Heart left ventricle (tissue), 16 donors: ENCODE measurements around the gene DCN. TPM values are rescaled to one million over a fixed set of nuclear protein-coding genes. Genes with fewer than 3 reads are reported as not detected.

Experiments used
- ATAC-seq, 4 donors: fragments of 200-7000 bp; cut with Tn5 transposase; one replicate each; pipeline ENCODE4 v1.9.1; 2020 to 2022; ENCODE audit warnings: moderate library complexity in 4 of 4, mild to moderate bottlenecking in 3 of 4, moderate number of reproducible peaks in 1 of 4
- DNase-seq, 5 donors: peaks; one replicate each; pipeline ENCODE4 v3.0.0-alpha.2; 2020
- H3K27ac ChIP-seq, 12 donors: fragments of 200-600 bp; sonication (generic) in 4 of 12; one replicate each; pipeline versions ENCODE4 v1.5.0 to v1.8.0; 2016 to 2022; ENCODE audit warnings: mild to moderate bottlenecking in 2 of 12
- H3K27me3 ChIP-seq, 9 donors: fragments of 200-600 bp; sonication (generic) in 2 of 9; one replicate each; pipeline versions ENCODE4 v1.5.1 to v1.8.0; 2016 to 2022; ENCODE audit warnings: mild to moderate bottlenecking in 3 of 9
- H3K36me3 ChIP-seq, 9 donors: fragments of 200-600 bp; sonication (generic) in 2 of 9; one replicate each; pipeline versions ENCODE4 v1.5.0 to v1.8.0; 2018 to 2022; ENCODE audit warnings: mild to moderate bottlenecking in 2 of 9
- H3K4me1 ChIP-seq, 12 donors: fragments of 200-600 bp; sonication (generic) in 4 of 12; one replicate each; pipeline versions ENCODE4 v1.5.0 to v1.8.0; 2016 to 2022; ENCODE audit warnings: mild to moderate bottlenecking in 3 of 12
- H3K4me3 ChIP-seq, 12 donors: fragments of 200-600 bp; sonication (generic) in 4 of 12; one replicate each; pipeline versions ENCODE4 v1.5.0 to v1.8.0; 2017 to 2022; ENCODE audit warnings: mild to moderate bottlenecking in 9 of 12, moderate library complexity in 4 of 12
- H3K9me3 ChIP-seq, 12 donors: fragments of 200-600 bp; sonication (generic) in 4 of 12; one replicate each; pipeline versions ENCODE4 v1.5.0 to v1.8.0; 2016 to 2022; ENCODE audit warnings: mild to moderate bottlenecking in 1 of 12
- POLR2A ChIP-seq, 2 donors: fragments of 450-650 bp; IDR thresholded peaks; one replicate each; pipeline ENCODE4 v1.6.1; 2017; ENCODE audit warnings: antibody characterized with exemption in 2 of 2, mild to moderate bottlenecking in 2 of 2, moderate library complexity in 2 of 2
- WGBS, 4 donors: extraction: QIAGEN DNeasy Blood & Tissue Kit in 2 of 4; methylation state at CpG; one replicate each; pipeline versions ENCODE4 v1.1.5 to v1.1.7; 2013 to 2018; 5-methylcytosine and 5-hydroxymethylcytosine counted together
- intact Hi-C, 10 donors: fragments of 100-400 bp; cut with DNase I; formaldehyde crosslinking; loops; one replicate each; pipeline versions ENCODE4 v1.11.1 to v1.14.2; 2022
- polyA plus RNA-seq, 2 donors: library from polyadenylated mRNA; stranded (reverse); fragments of 200-250 nt; gene quantifications; one replicate each; pipeline ENCODE4 v1.2.3, GENCODE V29; 2013
- total RNA-seq, 9 donors: library from RNA; depleted of rRNA in 2 of 9; stranded (reverse); fragments of >200 nt in 2 of 9; fragmentation: NEBNext Ultra II Directional in 3 of 9; extraction: Animal tissue kit (Norgen Biotek cat#: 25700) in 3 of 9; gene quantifications; one replicate each; pipeline versions ENCODE4 v1.1.0 to v1.2.4, GENCODE V29; 2016 to 2023
- TF ChIP-seq, protein P1 (sequence below), 12 donors: fragments of 200-600 bp; sonication (generic) in 4 of 12; IDR thresholded peaks; one replicate each; pipeline versions ENCODE4 v1.5.0 to v1.8.0; 2018 to 2022; ENCODE audit warnings: antibody characterized with exemption in 12 of 12, mild to moderate bottlenecking in 5 of 12
- donor health status: ischemic (EF 13 %, LVEDD 7.1; RV severe dilation, severe dysfunction).
- donor health status: healthy with polysubstance abuse.
- donor health status: DM: no; HTN: yes; CAD: no.
- donor health status: DM: no; HTN: no; CAD: no.
- donor health status: ischemic (EF 25% LVEDD 6.9; RV normal size, moderate dysfunction).
- donor health status: ischemic (EF 25% LVEDD 5.7; RV mildly dilated, moderate dysfunction).
- donor health status: healthy.
- donor health status: DM: yes; HTN: yes; CAD: no.
- donor health status: ischemic (EF 35%, LVEDD 5.7; RV mildly dilated, moderate dysfunction).
- donor health status: nonischemic (EF 11% LVEDD 7.7; RV severe dilation, severe dysfunction).
- donor health status: DM: yes; HTN: yes; CAD: no.
- donor health status: PGD.
- donor health status: ischemic (EF 29% LVEDD 5.4; RV normal size, mild dysfunction).
- donor health status: nonischemic (EF 23%, LVEDD 6.1; RV moderate dilation, normal function).

The DCN gene
- total and polyA plus RNA-seq, 11 donors = 238 to 1,187 (median 536) TPM

DNA sequence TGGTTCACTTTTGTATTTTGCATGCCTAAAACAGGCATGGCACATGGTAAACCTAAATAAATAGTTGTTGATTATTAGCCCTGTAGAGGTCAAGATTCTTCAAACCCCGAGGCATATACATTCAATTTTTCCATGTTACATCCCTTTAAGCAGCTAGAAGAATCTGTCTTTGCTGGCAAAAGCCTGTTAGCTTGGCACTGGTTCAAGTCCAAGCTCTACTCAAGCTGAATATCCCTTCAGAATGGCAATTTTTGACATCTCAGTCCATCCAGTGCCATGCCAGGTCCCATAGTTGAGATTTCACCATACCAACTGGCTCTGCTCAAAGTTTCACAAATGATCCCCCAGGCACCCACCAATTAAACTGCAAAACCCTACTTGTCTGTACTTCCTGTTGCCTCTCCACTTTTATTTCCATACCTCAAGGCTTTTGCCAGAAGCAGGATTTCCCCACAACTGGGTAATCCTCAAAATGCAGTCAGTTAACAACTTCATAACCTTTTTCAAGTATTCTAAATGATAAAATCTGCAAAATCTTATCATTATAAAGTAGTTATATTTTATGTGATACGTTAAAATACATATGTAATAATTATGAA, 9.0 kb upstream of the DCN start:
- H3K27me3 ChIP-seq = no peaks in the 10 kb centered on the region
- no peak overlapping the region for H3K4me3 ChIP-seq
- no peak for ATAC-seq

DNA sequence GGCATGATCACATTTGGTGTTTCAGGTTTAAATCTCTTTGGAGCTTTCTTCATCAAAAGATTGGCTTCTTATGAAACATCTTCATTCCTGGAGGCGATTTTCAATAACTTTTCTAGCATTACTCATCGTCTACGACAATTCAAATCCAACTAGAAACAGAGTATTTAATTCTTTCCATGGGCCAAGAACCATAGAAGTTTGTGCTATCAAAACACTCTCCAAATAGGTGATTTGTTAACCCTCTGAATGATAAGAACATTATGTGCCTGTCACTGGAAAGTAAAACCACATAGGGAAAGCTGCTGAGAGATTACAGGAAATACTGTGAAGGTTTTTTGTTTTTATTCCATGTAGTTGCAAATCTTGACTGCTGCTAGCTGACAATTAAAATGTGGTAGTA, 6.9 kb upstream of the DCN start:
- ATAC-seq = peak in 1 of 4 donors; percentile 47
- 62 to 78% (median 69%) methylated on average over 3 of the region's 3 CpGs for WGBS, 4 donors
- TF ChIP-seq, protein P1, sequence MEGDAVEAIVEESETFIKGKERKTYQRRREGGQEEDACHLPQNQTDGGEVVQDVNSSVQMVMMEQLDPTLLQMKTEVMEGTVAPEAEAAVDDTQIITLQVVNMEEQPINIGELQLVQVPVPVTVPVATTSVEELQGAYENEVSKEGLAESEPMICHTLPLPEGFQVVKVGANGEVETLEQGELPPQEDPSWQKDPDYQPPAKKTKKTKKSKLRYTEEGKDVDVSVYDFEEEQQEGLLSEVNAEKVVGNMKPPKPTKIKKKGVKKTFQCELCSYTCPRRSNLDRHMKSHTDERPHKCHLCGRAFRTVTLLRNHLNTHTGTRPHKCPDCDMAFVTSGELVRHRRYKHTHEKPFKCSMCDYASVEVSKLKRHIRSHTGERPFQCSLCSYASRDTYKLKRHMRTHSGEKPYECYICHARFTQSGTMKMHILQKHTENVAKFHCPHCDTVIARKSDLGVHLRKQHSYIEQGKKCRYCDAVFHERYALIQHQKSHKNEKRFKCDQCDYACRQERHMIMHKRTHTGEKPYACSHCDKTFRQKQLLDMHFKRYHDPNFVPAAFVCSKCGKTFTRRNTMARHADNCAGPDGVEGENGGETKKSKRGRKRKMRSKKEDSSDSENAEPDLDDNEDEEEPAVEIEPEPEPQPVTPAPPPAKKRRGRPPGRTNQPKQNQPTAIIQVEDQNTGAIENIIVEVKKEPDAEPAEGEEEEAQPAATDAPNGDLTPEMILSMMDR (IDR thresholded peaks at IDR 0.05) = no peak
- TF ChIP-seq POLR2A (IDR thresholded peaks at IDR 0.05) = no peak
- DNase-seq = no peak
- no peaks in the 10 kb centered on the region for H3K27me3 ChIP-seq
- no peak overlapping the region for H3K4me3 ChIP-seq
- intact Hi-C loops = loop anchor here in 1 of 10 donors (10.0 kb wide), 1 partner anchor 135 kb away; no protein-coding TSS in a partner anchor
- H3K36me3 ChIP-seq = no peaks in the 10 kb centered on the region
- peak overlapping the region in 4 of 12 donors; percentile 0 to 55 (median 26) for H3K27ac ChIP-seq
- peaks cover 0 to 8% (median 0%) of the 10 kb centered on the region in 12 donors for H3K4me1 ChIP-seq
- peaks cover 0 to 4% (median 0%) of the 10 kb centered on the region in 12 donors for H3K9me3 ChIP-seq

More for the DNA sequence above, 9.0 kb upstream of the DCN start:
- no peaks in the 10 kb centered on the region for H3K36me3 ChIP-seq
- no peak for DNase-seq
- H3K9me3 ChIP-seq = peaks cover 0 to 12% (median 4%) of the 10 kb centered on the region in 12 donors
- no peak for TF ChIP-seq POLR2A (IDR thresholded peaks at IDR 0.05)
- TF ChIP-seq, protein P1 (IDR thresholded peaks at IDR 0.05) = no peak
- H3K27ac ChIP-seq = no peak overlapping the region
- intact Hi-C loops = no loop called here
- WGBS, 4 donors = 64 to 76% (median 67%) methylated on average over 2 of the region's 2 CpGs
- peaks cover 0 to 8% (median 0%) of the 10 kb centered on the region in 12 donors for H3K4me1 ChIP-seq

DNA sequence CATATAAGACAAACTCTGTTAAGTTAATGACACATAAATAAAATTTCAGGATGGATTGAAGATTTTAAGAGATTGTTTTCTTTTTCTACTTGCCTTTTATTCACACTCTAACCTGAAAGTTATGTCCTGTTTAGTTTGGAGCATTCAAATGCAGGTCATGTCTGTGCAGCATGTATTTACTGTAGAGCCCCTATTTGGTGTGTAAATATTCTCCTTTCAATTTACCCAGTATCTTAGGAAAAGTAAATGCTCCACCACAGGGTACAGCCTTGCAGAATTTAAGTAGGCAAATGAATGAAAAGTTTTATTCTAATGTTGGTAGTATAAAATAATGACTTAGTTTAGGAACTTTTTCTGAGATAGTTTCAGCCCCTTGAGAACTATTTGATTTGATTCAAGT, 6.2 kb upstream of the DCN start:
- H3K9me3 ChIP-seq = peaks cover 0 to 4% (median 0%) of the 10 kb centered on the region in 12 donors
- H3K36me3 ChIP-seq = no peaks in the 10 kb centered on the region
- no peak for TF ChIP-seq POLR2A (IDR thresholded peaks at IDR 0.05)
- TF ChIP-seq, protein P1 (IDR thresholded peaks at IDR 0.05) = no peak
- ATAC-seq (no peak), DNase-seq (no peak)
- H3K27me3 ChIP-seq = no peaks in the 10 kb centered on the region
- H3K4me1 ChIP-seq = peaks cover 0 to 10% (median 0%) of the 10 kb centered on the region in 12 donors
- intact Hi-C loops = loop anchor here in 1 of 10 donors (10.0 kb wide), 1 partner anchor 136 kb away; no protein-coding TSS in a partner anchor
- H3K27ac ChIP-seq = no peak overlapping the region
- no peak overlapping the region for H3K4me3 ChIP-seq

DNA sequence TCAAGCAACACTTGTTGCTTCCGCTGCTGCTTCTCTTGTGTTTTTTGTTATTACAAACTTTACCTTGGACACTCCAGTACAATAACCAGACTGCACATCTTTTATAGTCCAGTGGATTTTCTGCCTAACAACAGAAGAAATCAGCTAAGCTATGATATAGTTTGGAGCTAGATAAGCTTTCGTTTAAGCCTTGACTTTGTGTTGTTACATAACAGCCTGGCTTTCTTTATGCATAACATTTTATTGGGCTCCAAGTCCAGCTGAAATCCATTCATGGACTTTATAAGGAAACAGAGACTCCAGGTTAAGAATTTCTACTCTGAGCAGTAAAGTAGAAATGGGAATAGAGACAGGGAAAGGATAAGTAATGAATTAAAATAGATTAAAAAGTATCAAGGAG, 3.5 kb upstream of the DCN start:
- no peak for DNase-seq
- TF ChIP-seq, protein P1 (IDR thresholded peaks at IDR 0.05) = no peak
- no peak for TF ChIP-seq POLR2A (IDR thresholded peaks at IDR 0.05)
- no peak for ATAC-seq
- peaks cover 0 to 13% (median 0%) of the 10 kb centered on the region in 12 donors for H3K4me1 ChIP-seq
- no peaks in the 10 kb centered on the region for H3K9me3 ChIP-seq
- peak overlapping the region in 3 of 12 donors; percentile 13 to 59 (median 28) for H3K27ac ChIP-seq
- intact Hi-C loops = loop anchor here in 1 of 10 donors (10.0 kb wide), 1 partner anchor 139 kb away; no protein-coding TSS in a partner anchor
- no peak overlapping the region for H3K4me3 ChIP-seq
- no peaks in the 10 kb centered on the region for H3K36me3 ChIP-seq
- 70 to 78% (median 76%) methylated on average over 2 of the region's 2 CpGs for WGBS, 4 donors
- H3K27me3 ChIP-seq = no peaks in the 10 kb centered on the region
